ENCODE results near the gene ITGA5. TPM values are rescaled to one million over a fixed set of nuclear protein-coding genes. Genes with fewer than 3 reads are reported as not detected.

The ITGA5 gene
- total and polyA plus RNA-seq, 2 experiments from 2014 or later: 7.3 to 23.7 TPM

GRCh38 chr12:54389607-54390175 lies 29.4 kb downstream of the ITGA5 start:
- TF ChIP-seq ZNF462 (CRISPR knock-in tag; IDR thresholded peaks at IDR 0.05) (no peak), EZH2phosphoT487 (IDR thresholded peaks at IDR 0.05; ENCODE audit: unreplicated experiment) (no peak), STAT1 (IDR thresholded peaks at IDR 0.05; ENCODE audit: unreplicated experiment) (no peak), EZH2 (IDR thresholded peaks at IDR 0.05; ENCODE audit: low read depth, unreplicated experiment) (no peak), POLR2AphosphoS5 (IDR thresholded peaks at IDR 0.05; ENCODE audit: low read depth) (no peak), JUNB (IDR thresholded peaks at IDR 0.05; ENCODE audit: unreplicated experiment) (no peak), ZNF114 (CRISPR knock-in tag; IDR thresholded peaks at IDR 0.05) (no peak), CTCF (conservative IDR thresholded peaks at IDR 0.05; ENCODE audit: low read depth in 2 of 2) (no peak), CREB1 (CRISPR knock-in tag; IDR thresholded peaks at IDR 0.05; ENCODE audit: low read depth) (no peak), ZNF331 (CRISPR knock-in tag; IDR thresholded peaks at IDR 0.05; ENCODE audit: low read depth) (no peak), NANOG (IDR thresholded peaks at IDR 0.05; ENCODE audit: borderline replicate concordance) (no peak)
- TF ChIP-seq, protein P1, sequence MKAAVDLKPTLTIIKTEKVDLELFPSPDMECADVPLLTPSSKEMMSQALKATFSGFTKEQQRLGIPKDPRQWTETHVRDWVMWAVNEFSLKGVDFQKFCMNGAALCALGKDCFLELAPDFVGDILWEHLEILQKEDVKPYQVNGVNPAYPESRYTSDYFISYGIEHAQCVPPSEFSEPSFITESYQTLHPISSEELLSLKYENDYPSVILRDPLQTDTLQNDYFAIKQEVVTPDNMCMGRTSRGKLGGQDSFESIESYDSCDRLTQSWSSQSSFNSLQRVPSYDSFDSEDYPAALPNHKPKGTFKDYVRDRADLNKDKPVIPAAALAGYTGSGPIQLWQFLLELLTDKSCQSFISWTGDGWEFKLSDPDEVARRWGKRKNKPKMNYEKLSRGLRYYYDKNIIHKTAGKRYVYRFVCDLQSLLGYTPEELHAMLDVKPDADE (IDR thresholded peaks at IDR 0.05): no peak
- TF ChIP-seq, protein P2, sequence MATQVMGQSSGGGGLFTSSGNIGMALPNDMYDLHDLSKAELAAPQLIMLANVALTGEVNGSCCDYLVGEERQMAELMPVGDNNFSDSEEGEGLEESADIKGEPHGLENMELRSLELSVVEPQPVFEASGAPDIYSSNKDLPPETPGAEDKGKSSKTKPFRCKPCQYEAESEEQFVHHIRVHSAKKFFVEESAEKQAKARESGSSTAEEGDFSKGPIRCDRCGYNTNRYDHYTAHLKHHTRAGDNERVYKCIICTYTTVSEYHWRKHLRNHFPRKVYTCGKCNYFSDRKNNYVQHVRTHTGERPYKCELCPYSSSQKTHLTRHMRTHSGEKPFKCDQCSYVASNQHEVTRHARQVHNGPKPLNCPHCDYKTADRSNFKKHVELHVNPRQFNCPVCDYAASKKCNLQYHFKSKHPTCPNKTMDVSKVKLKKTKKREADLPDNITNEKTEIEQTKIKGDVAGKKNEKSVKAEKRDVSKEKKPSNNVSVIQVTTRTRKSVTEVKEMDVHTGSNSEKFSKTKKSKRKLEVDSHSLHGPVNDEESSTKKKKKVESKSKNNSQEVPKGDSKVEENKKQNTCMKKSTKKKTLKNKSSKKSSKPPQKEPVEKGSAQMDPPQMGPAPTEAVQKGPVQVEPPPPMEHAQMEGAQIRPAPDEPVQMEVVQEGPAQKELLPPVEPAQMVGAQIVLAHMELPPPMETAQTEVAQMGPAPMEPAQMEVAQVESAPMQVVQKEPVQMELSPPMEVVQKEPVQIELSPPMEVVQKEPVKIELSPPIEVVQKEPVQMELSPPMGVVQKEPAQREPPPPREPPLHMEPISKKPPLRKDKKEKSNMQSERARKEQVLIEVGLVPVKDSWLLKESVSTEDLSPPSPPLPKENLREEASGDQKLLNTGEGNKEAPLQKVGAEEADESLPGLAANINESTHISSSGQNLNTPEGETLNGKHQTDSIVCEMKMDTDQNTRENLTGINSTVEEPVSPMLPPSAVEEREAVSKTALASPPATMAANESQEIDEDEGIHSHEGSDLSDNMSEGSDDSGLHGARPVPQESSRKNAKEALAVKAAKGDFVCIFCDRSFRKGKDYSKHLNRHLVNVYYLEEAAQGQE (IDR thresholded peaks at IDR 0.05; ENCODE audit: unreplicated experiment): no peak
- H3K4me1 ChIP-seq (ENCODE audit: insufficient read depth): peaks cover 80% of the 10 kb centered on the region
- peaks cover 80% of the 10 kb centered on the region for H3K4me1 Mint-ChIP-seq

More at GRCh38 chr12:54389607-54390175, 29.4 kb downstream of the ITGA5 start:
- peak overlapping the region; percentile 97 for H3K4me2 ChIP-seq
- no peak overlapping the region for H3K27ac Mint-ChIP-seq
- no peaks in the 10 kb centered on the region for H3K36me3 ChIP-seq (ENCODE audit: insufficient read depth)
- 0 out of 2 replicates have a peak, but pooled peaks cover 9% of the 10 kb centered on the region for H3K9me2 ChIP-seq (ENCODE audit: insufficient read depth)
- no peak overlapping the region for H2AFZ ChIP-seq
- no peaks in the 10 kb centered on the region for H4K20me1 ChIP-seq (replicated peaks; ENCODE audit: insufficient read depth)
- peak overlapping the region; percentile 81 for H3K4me3 Mint-ChIP-seq
- no peaks in the 10 kb centered on the region for H3K79me2 ChIP-seq (replicated peaks; ENCODE audit: insufficient read depth)
- DNase-seq (ENCODE audit: low spot score) (no peak), ATAC-seq (no peak)
- H3K27ac ChIP-seq (ENCODE audit: low read depth): no peak overlapping the region
- H3K27me3 Mint-ChIP-seq (ENCODE audit: insufficient read depth, low read depth, poor library complexity): peaks cover 21% of the 10 kb centered on the region
- H3K27me3 ChIP-seq (ENCODE audit: insufficient read depth): peaks cover 18% of the 10 kb centered on the region
- peaks cover 4% of the 10 kb centered on the region for H3K36me3 Mint-ChIP-seq (ENCODE audit: low read depth)
- no peaks in the 10 kb centered on the region for H3K9me3 Mint-ChIP-seq
- H3F3A ChIP-seq (replicated peaks; ENCODE audit: low read depth): peaks cover 13% of the 10 kb centered on the region; the same call in 1 of the 2 replicates
- peak overlapping the region; percentile 98 for H3K4me3 ChIP-seq
